Liver (tissue), 9 donors: Measurements from ENCODE around the gene DCLK3. TPM values are rescaled to one million over a fixed set of nuclear protein-coding genes. Genes with fewer than 3 reads are reported as not detected.

ENCODE experiments used
- DNase-seq: peaks from one replicate; pipeline ENCODE4 v3.0.0-alpha.2; 2017; ENCODE audit warnings: low spot score
- H3K27ac ChIP-seq, 2 donors: one replicate each; pipeline ENCODE4 v1.7.0; 2013; ENCODE audit warnings: inconsistent platforms in 2 of 2, low read length in 2 of 2, control low read depth in 1 of 2, low read depth in 1 of 2, mild to moderate bottlenecking in 1 of 2
- H3K27me3 ChIP-seq, 4 donors: one replicate each; pipeline versions ENCODE4 v1.6.1 to v1.7.0; 2013; ENCODE audit warnings: low read length in 3 of 4, inconsistent platforms in 1 of 4, mild to moderate bottlenecking in 1 of 4, moderate library complexity in 1 of 4; ENCODE audit not compliant: control insufficient read depth in 4 of 4, insufficient read depth in 4 of 4
- H3K36me3 ChIP-seq, 4 donors: one replicate each; pipeline versions ENCODE4 v1.6.1 to v1.7.0; 2013; ENCODE audit warnings: low read length in 3 of 4, mild to moderate bottlenecking in 3 of 4, low read depth in 1 of 4, moderate library complexity in 1 of 4; ENCODE audit not compliant: control insufficient read depth in 4 of 4, insufficient read depth in 3 of 4
- H3K4me1 ChIP-seq, 4 donors: one replicate each; pipeline versions ENCODE4 v1.6.1 to v1.7.0; 2013; ENCODE audit warnings: low read length in 3 of 4, mild to moderate bottlenecking in 3 of 4, moderate library complexity in 1 of 4; ENCODE audit not compliant: control insufficient read depth in 4 of 4, insufficient read depth in 4 of 4
- H3K4me3 ChIP-seq, 3 donors: one replicate each; pipeline versions ENCODE4 v1.6.1 to v1.7.0; 2013; ENCODE audit warnings: low read length in 3 of 3, control low read depth in 1 of 3, low read depth in 1 of 3, mild to moderate bottlenecking in 1 of 3
- H3K9ac ChIP-seq, 2 donors: one replicate each; pipeline ENCODE4 v1.7.0; 2013; ENCODE audit warnings: low read length in 2 of 2, mild to moderate bottlenecking in 2 of 2, moderate library complexity in 2 of 2, control low read depth in 1 of 2, low read depth in 1 of 2
- H3K9me3 ChIP-seq, 4 donors: one replicate each; pipeline versions ENCODE4 v1.6.1 to v1.7.0; 2013; ENCODE audit warnings: low read length in 3 of 4; ENCODE audit not compliant: control insufficient read depth in 4 of 4
- CTCF ChIP-seq: fragments of 150-350 bp; IDR thresholded peaks from 2 replicates; pipeline ENCODE4 v1.5.1; 2017; ENCODE audit warnings: improper control_type of control experiment, low read depth, low read length; ENCODE audit not compliant: missing input control
- EGR1 ChIP-seq, 2 donors: IDR thresholded peaks; 2 replicates each; pipeline ENCODE4 v1.6.1; 2016 to 2018; ENCODE audit warnings: antibody characterized with exemption in 2 of 2, low read depth in 2 of 2
- FOXA1 ChIP-seq: IDR thresholded peaks from 2 replicates; pipeline ENCODE4 v1.6.1; 2016; ENCODE audit warnings: antibody characterized with exemption
- GABPA ChIP-seq, 2 donors: IDR thresholded peaks in 1 of 2; conservative IDR thresholded peaks in 1 of 2; 2 replicates each; pipeline ENCODE4 v1.6.1; 2016; ENCODE audit warnings: antibody characterized with exemption in 2 of 2, mild to moderate bottlenecking in 1 of 2, moderate library complexity in 1 of 2
- HNF4G ChIP-seq: IDR thresholded peaks from 2 replicates; pipeline ENCODE4 v1.6.1; 2016; ENCODE audit warnings: antibody characterized with exemption
- JUND ChIP-seq, 2 donors: IDR thresholded peaks; 2 replicates each; pipeline ENCODE4 v1.6.1; 2016; ENCODE audit warnings: antibody characterized with exemption in 2 of 2
- NR2F2 ChIP-seq: IDR thresholded peaks from 2 replicates; pipeline ENCODE4 v1.6.1; 2016; ENCODE audit warnings: antibody characterized with exemption
- RAD21 ChIP-seq, 2 donors: IDR thresholded peaks; 2 replicates each; pipeline ENCODE4 v1.6.1; 2016; ENCODE audit warnings: antibody characterized with exemption in 2 of 2, mild to moderate bottlenecking in 2 of 2
- REST ChIP-seq: IDR thresholded peaks from 2 replicates; pipeline ENCODE4 v1.6.1; 2016; ENCODE audit warnings: antibody characterized with exemption, mild to moderate bottlenecking
- RXRA ChIP-seq, 2 donors: IDR thresholded peaks; 2 replicates each; pipeline ENCODE4 v1.6.1; 2017 to 2018; ENCODE audit warnings: antibody characterized with exemption in 2 of 2, mild to moderate bottlenecking in 1 of 2
- TAF1 ChIP-seq: conservative IDR thresholded peaks from 2 replicates; pipeline ENCODE4 v1.6.1; 2016; ENCODE audit warnings: antibody characterized with exemption, mild to moderate bottlenecking
- YY1 ChIP-seq: IDR thresholded peaks from 2 replicates; pipeline ENCODE4 v1.6.1; 2016; ENCODE audit warnings: antibody characterized with exemption, mild to moderate bottlenecking
- ZBTB33 ChIP-seq: IDR thresholded peaks from 2 replicates; pipeline ENCODE4 v1.6.1; 2016; ENCODE audit warnings: antibody characterized with exemption
- WGBS: extraction: QIAGEN DNeasy Blood & Tissue Kit; methylation state at CpG from one replicate; pipeline ENCODE4 v1.1.7; 2013; 5-methylcytosine and 5-hydroxymethylcytosine counted together
- polyA plus RNA-seq, 2 donors: library from polyadenylated mRNA; stranded (reverse) in 1 of 2; unstranded in 1 of 2; fragments of 200-250 nt in 1 of 2; fragments of >200 nt in 1 of 2; fragmentation: Nextera tagmentation in 1 of 2; extraction: Ambion mirVana in 1 of 2; gene quantifications; one replicate each; pipeline versions ENCODE4 v1.2.1 to v1.2.3, GENCODE V29; 2013 to 2015
- total RNA-seq, 2 donors: library from RNA; depleted of rRNA; stranded (reverse); fragments of >200 nt; gene quantifications; one replicate each; pipeline ENCODE4 v1.2.3, GENCODE V29; 2014
- TF ChIP-seq, protein P1 (sequence below): IDR thresholded peaks from 2 replicates; pipeline ENCODE4 v1.6.1; 2016; ENCODE audit warnings: antibody characterized with exemption
- TF ChIP-seq, protein P2 (sequence below): IDR thresholded peaks from 2 replicates; pipeline ENCODE4 v1.6.1; 2016; ENCODE audit warnings: antibody characterized with exemption
- donor health status: healthy.
- donor health status: healthy.
- donor health status: healthy.
- donor health status: healthy.
- donor health status: healthy.

The DCLK3 gene
- total and polyA plus RNA-seq, 4 donors, result 0.01 to 0.14 (median 0.07) TPM

- DNase-seq, result no peak
- Histone ChIP-seq H3K4me3 (no peak overlapping the region), H3K27me3 (no peaks in the 10 kb centered on the region), H3K36me3 (no peaks in the 10 kb centered on the region), H3K9ac (no peak overlapping the region), H3K27ac (no peak overlapping the region), H3K4me1 (no peaks in the 10 kb centered on the region), H3K9me3 (peaks cover 0 to 17% (median 11%) of the 10 kb centered on the region in 4 donors)
- 96% methylated on average over 2 of the region's 2 CpGs for WGBS
- TF ChIP-seq JUND (IDR thresholded peaks at IDR 0.05) (no peak), YY1 (no peak), FOXA1 (no peak), RAD21 (IDR thresholded peaks at IDR 0.05) (no peak), GABPA (IDR thresholded peaks at IDR 0.05 in 1 of 2, conservative IDR thresholded peaks at IDR 0.05 in 1 of 2) (no peak), REST (no peak), TAF1 (no peak), ZBTB33 (no peak), RXRA (IDR thresholded peaks at IDR 0.05) (no peak), EGR1 (IDR thresholded peaks at IDR 0.05; ENCODE audit: low read depth in 2 of 2) (no peak), CTCF (no peak), HNF4G (no peak), NR2F2 (no peak)
- TF ChIP-seq, protein P1, sequence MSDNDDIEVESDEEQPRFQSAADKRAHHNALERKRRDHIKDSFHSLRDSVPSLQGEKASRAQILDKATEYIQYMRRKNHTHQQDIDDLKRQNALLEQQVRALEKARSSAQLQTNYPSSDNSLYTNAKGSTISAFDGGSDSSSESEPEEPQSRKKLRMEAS, result no peak
- TF ChIP-seq, protein P2, sequence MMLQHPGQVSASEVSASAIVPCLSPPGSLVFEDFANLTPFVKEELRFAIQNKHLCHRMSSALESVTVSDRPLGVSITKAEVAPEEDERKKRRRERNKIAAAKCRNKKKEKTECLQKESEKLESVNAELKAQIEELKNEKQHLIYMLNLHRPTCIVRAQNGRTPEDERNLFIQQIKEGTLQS, result no peak
These were observed 40.1 kb upstream of the DCLK3 start for GRCh38 chr3:36804295-36805055.
